Stimulated activated naive CD4-positive, alpha-beta T cell treated with Interleukin-2 at 50 U/mL for 16 hours (primary cell): Measurements from ENCODE around the gene BOD1L1.

Experiments used
- DNase-seq: peaks from one replicate; lab custom pipeline; 2025; lab: John Stamatoyannopoulos, UW

The BOD1L1 gene

GRCh38 chr4:13555325-13555724 lies 72.2 kb downstream of the BOD1L1 start:
- no peak for DNase-seq

- no peak for DNase-seq
These were observed 74.4 kb downstream of the BOD1L1 start for GRCh38 chr4:13553081-13553480.

GRCh38 chr4:13548984-13549546 lies 78.5 kb downstream of the BOD1L1 start:
- peak; percentile 71 for DNase-seq

- no peak for DNase-seq
These were observed 79.2 kb downstream of the BOD1L1 start for GRCh38 chr4:13548059-13548983.

GRCh38 chr4:13547485-13548041 lies 80.0 kb downstream of the BOD1L1 start:
- DNase-seq: peak; percentile 16

- DNase-seq: no peak
These were observed 80.5 kb downstream of the BOD1L1 start for GRCh38 chr4:13546941-13547484.

- no peak for DNase-seq
These were observed 81.2 kb downstream of the BOD1L1 start for GRCh38 chr4:13546142-13546940.

- no peak for DNase-seq
These were observed 82.1 kb downstream of the BOD1L1 start for GRCh38 chr4:13545394-13545808.

GRCh38 chr4:13544606-13545393 lies 82.7 kb downstream of the BOD1L1 start:
- DNase-seq: peak; percentile 17

- DNase-seq: no peak
These were observed 83.5 kb downstream of the BOD1L1 start, which contains the start of gene NKX3-2 for GRCh38 chr4:13543839-13544605. Gene NKX3-2 (minus strand): TSS chr4:13544508. CDS start chr4:13544414, 94 bp downstream.

GRCh38 chr4:13543032-13543838 lies 84.3 kb downstream of the BOD1L1 start:
- DNase-seq: no peak

- DNase-seq: no peak
These were observed 84.9 kb downstream of the BOD1L1 start for GRCh38 chr4:13542577-13543031.

- DNase-seq: no peak
These were observed 85.6 kb downstream of the BOD1L1 start for GRCh38 chr4:13541720-13542576.

GRCh38 chr4:13541176-13541604 lies 86.3 kb downstream of the BOD1L1 start:
- DNase-seq: no peak

- DNase-seq: no peak
These were observed 86.9 kb downstream of the BOD1L1 start for GRCh38 chr4:13540446-13541175.

GRCh38 chr4:13539619-13540445 lies 87.7 kb downstream of the BOD1L1 start:
- no peak for DNase-seq
